Bronchial epithelial cell (primary cell): ENCODE data around the gene SEMA5B. TPM values are rescaled to one million over a fixed set of nuclear protein-coding genes. Genes with fewer than 3 reads are reported as not detected.

Source experiments
- DNase-seq: peaks from one replicate; pipeline ENCODE4 v3.0.0-alpha.2; 2010; ENCODE audit warnings: low read depth
- FAIRE-seq: peaks from 2 replicates; lab custom pipeline; 2011; peaks lifted over from hg19 to GRCh38; lab: Jason Lieb, UNC
- H3K27me3 ChIP-seq: 2 replicates; pipeline ENCODE4 v1.5.1; 2011; ENCODE audit warnings: low read length; ENCODE audit not compliant: control insufficient read depth, insufficient read depth
- H3K36me3 ChIP-seq: 2 replicates; pipeline ENCODE4 v1.5.1; 2011; ENCODE audit warnings: low read length; ENCODE audit not compliant: control insufficient read depth, insufficient read depth
- H3K4me3 ChIP-seq: 2 replicates; pipeline ENCODE4 v1.5.1; 2011; ENCODE audit warnings: mild to moderate bottlenecking, low read depth, low read length, control low read depth
- CTCF ChIP-seq: IDR thresholded peaks from 2 replicates; pipeline ENCODE4 v1.5.1; 2011; ENCODE audit warnings: mild to moderate bottlenecking, moderate library complexity, low read length, control low read depth, inconsistent platforms; ENCODE audit not compliant: insufficient read depth, severe bottlenecking
- total RNA-seq: library from RNA; depleted of rRNA; stranded (reverse); fragments of >200 nt; gene quantifications from 2 replicates; pipeline ENCODE4 v1.2.1, GENCODE V29; 2014

The SEMA5B gene
- total RNA-seq, 1 donor from 2014 or later: under 0.01 TPM

- no peak overlapping the region for H3K4me3 ChIP-seq
- FAIRE-seq (no peak), DNase-seq (peak; percentile 52)
- no peaks in the 10 kb centered on the region for H3K27me3 ChIP-seq
- H3K36me3 ChIP-seq: no peaks in the 10 kb centered on the region
- TF ChIP-seq CTCF: no peak
These were observed 82.8 kb downstream of the SEMA5B start for GRCh38 chr3:122944671-122945161.

- DNase-seq (no peak), FAIRE-seq (peak; percentile 83)
- TF ChIP-seq CTCF: no peak
- Histone ChIP-seq H3K36me3 (no peaks in the 10 kb centered on the region), H3K4me3 (no peak overlapping the region), H3K27me3 (no peaks in the 10 kb centered on the region)
These were observed 83.8 kb downstream of the SEMA5B start for GRCh38 chr3:122943828-122944190.

DNA sequence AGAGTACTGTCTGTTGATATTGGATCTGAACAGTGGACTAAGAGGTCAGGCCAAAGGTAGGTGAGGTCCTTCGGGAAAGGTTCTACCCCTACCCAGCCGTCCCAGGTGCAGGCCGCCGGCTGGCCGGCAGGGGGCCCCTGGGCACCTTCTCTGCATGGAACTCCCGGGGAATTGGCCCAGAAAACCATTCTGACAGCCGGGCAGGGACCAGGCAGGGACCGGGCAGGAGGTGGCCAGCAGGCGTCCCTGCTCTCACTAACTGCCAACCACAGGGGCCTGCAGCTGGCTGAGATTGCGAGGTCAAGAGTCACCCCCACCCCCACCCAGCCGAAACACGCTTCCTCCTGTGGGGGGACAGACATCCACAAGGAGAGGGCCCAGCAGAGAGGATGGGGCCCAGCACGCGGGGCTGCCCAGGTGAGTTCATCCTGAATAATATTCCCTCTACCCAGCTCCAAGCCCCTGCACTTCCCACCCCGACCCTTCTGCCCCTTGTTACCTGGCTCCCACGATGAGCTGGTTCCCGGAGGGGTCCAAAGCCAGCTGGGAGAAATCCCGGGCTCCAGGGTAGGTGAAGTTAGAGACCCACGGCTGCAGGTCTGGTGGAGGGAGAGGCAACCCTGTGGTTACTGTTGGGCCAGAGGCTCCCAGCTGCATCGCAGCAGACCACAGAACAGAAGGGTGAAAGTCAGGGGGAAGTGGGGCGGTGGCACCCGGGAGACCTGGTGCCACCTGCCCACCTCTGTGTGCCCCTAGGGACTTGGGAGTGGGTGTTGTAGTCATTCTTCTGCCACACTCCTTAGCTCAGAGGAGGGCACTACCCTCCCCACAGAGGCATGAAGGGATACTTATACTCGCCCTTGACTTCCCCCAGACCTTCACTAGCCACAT is 84.4 kb downstream of the SEMA5B start:
- Histone ChIP-seq H3K36me3 (no peaks in the 10 kb centered on the region), H3K4me3 (no peak overlapping the region), H3K27me3 (no peaks in the 10 kb centered on the region)
- FAIRE-seq (no peak), DNase-seq (peak; percentile 34)
- TF ChIP-seq CTCF: peak; percentile 87

DNA sequence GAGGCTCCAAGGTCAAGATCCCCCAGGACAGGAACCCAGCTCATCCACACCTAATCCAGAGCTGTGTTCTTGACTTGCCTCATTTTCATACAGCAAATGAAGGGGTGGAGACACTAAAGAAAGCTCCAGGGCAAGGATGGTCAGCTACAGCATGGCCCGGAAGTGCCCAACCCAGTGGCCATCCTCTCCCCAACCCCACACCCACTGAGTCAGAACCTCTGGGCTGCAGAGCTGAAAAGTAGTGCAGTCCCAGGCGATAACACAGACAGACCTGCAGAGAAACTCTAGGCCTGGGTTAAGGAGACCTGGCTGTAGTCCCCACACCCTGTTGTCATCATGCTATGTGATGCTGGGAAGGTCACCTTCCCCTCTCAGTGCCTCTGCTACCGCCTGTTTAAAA is 85.3 kb downstream of the SEMA5B start:
- FAIRE-seq (peak; percentile 86), DNase-seq (peak; percentile 45)
- no peaks in the 10 kb centered on the region for H3K27me3 ChIP-seq
- H3K36me3 ChIP-seq: no peaks in the 10 kb centered on the region
- no peak overlapping the region for H3K4me3 ChIP-seq
- TF ChIP-seq CTCF: no peak

- DNase-seq: no peak
- peak; percentile 15 for TF ChIP-seq CTCF
- no peak overlapping the region for H3K4me3 ChIP-seq
- no peak for FAIRE-seq
- no peaks in the 10 kb centered on the region for H3K36me3 ChIP-seq
- no peaks in the 10 kb centered on the region for H3K27me3 ChIP-seq
These were observed 86.0 kb downstream of the SEMA5B start for GRCh38 chr3:122941228-122942206.
